ENCODE results near the gene EPPIN. TPM values are rescaled to one million over a fixed set of nuclear protein-coding genes. Genes with fewer than 3 reads are reported as not detected.

EPPIN gene
- total RNA-seq, 1 experiment from 2014 or later: 0.26 TPM

DNA sequence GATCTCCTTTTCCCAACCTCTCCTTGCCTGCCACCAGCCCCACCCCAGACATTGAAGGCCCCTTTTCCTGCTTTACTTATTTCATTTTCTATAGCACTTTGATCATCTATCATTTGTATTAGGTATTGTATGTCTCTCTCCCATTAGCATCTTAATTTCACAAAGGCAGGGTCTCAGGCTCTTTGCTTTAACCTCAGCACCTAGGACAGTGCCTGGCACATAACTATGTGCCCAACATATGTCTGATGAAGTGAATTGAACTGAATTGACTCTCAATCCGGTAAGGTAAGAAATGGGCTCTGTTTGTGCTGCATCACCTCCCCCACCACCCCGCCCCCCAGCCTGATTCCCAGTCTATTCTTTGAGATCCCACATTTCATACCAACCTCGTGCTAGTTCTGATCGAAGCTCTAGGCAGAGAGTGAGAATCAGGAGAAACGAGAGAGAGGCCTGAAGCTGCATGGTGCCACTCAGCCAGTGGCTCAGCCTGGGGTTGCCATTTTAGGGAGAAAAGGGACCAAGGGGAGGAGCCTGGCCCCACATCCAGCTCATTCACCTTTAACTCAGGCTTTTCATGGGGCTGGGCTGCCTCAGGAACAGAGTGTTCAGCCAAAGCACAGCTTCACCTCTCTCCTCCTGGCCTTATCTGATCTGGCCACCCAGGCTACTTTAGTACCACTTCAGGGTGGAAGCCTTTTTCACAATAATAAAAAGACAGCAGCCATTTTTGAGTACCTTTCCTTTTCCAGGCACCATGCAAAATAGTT is 31.9 kb downstream of the EPPIN start, which contains the start of gene SPINT3:
TSS of gene SPINT3 (minus strand) at position 476 of the 767 bp plus-strand sequence. CDS start at position 462, 14 bp downstream.
- POLR2A ChIA-PET: no interaction called here
- H3K4me3 Mint-ChIP-seq: no peak within 1 kb of the TSS
- CTCF ChIA-PET: interaction anchor here (0.6 to 1.0 kb wide), 5 partner anchors 23 to 256 kb away, joined by 3 to 6 read pairs (median 3); no protein-coding TSS in a partner anchor
- H3K4me1 Mint-ChIP-seq: no peaks in the 10 kb centered on the region
- no peak for TF ChIP-seq HMGA2 (CRISPR knock-in tag; IDR thresholded peaks at IDR 0.05)
- TF ChIP-seq MXD4 (CRISPR knock-in tag; IDR thresholded peaks at IDR 0.05; ENCODE audit: borderline replicate concordance): no peak
- no peak for TF ChIP-seq FOXK1 (CRISPR knock-in tag; IDR thresholded peaks at IDR 0.05)
- TF ChIP-seq NFATC4 (CRISPR knock-in tag; IDR thresholded peaks at IDR 0.05): no peak
- TF ChIP-seq ZNF121 (CRISPR knock-in tag; IDR thresholded peaks at IDR 0.05): no peak
- TF ChIP-seq ATF3 (CRISPR knock-in tag; conservative IDR thresholded peaks at IDR 0.05): no peak
- TF ChIP-seq ZNF425 (CRISPR knock-in tag; conservative IDR thresholded peaks at IDR 0.05): no peak
- no peak for TF ChIP-seq SOX15 (CRISPR knock-in tag; IDR thresholded peaks at IDR 0.05)
- TF ChIP-seq ZNF671 (CRISPR knock-in tag; IDR thresholded peaks at IDR 0.05): no peak
- H3K27ac Mint-ChIP-seq: no peak within 1 kb of the TSS
- DNase-seq (ENCODE audit: low spot score) (no peak), ATAC-seq (peak; percentile 48)
- H3K36me3 Mint-ChIP-seq: no peaks in the 10 kb centered on the region
- H3K27me3 Mint-ChIP-seq (ENCODE audit: low read depth): no peaks in the 10 kb centered on the region; the same call in 1 of the 2 replicates
- peaks cover 9% of the 10 kb centered on the region for H3K9me3 Mint-ChIP-seq

- CTCF ChIA-PET: interaction anchor here (0.9 kb wide), 1 partner anchor 261 kb away, joined by 3 read pairs; no protein-coding TSS in a partner anchor
- Mint-ChIP-seq H3K27ac (no peak overlapping the region), H3K36me3 (no peaks in the 10 kb centered on the region), H3K4me3 (no peak overlapping the region), H3K9me3 (peaks cover 3% of the 10 kb centered on the region), H3K4me1 (peaks cover 3% of the 10 kb centered on the region; the same call in 1 of the 2 replicates), H3K27me3 (ENCODE audit: low read depth) (no peaks in the 10 kb centered on the region; the same call in 1 of the 2 replicates)
- ATAC-seq: no peak
- TF ChIP-seq ZNF232 (CRISPR knock-in tag; IDR thresholded peaks at IDR 0.05): no peak
- TF ChIP-seq, protein P1, sequence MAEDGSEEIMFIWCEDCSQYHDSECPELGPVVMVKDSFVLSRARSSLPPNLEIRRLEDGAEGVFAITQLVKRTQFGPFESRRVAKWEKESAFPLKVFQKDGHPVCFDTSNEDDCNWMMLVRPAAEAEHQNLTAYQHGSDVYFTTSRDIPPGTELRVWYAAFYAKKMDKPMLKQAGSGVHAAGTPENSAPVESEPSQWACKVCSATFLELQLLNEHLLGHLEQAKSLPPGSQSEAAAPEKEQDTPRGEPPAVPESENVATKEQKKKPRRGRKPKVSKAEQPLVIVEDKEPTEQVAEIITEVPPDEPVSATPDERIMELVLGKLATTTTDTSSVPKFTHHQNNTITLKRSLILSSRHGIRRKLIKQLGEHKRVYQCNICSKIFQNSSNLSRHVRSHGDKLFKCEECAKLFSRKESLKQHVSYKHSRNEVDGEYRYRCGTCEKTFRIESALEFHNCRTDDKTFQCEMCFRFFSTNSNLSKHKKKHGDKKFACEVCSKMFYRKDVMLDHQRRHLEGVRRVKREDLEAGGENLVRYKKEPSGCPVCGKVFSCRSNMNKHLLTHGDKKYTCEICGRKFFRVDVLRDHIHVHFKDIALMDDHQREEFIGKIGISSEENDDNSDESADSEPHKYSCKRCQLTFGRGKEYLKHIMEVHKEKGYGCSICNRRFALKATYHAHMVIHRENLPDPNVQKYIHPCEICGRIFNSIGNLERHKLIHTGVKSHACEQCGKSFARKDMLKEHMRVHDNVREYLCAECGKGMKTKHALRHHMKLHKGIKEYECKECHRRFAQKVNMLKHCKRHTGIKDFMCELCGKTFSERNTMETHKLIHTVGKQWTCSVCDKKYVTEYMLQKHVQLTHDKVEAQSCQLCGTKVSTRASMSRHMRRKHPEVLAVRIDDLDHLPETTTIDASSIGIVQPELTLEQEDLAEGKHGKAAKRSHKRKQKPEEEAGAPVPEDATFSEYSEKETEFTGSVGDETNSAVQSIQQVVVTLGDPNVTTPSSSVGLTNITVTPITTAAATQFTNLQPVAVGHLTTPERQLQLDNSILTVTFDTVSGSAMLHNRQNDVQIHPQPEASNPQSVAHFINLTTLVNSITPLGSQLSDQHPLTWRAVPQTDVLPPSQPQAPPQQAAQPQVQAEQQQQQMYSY (CRISPR knock-in tag; IDR thresholded peaks at IDR 0.05): no peak
- DNase-seq (ENCODE audit: low spot score): no peak
- POLR2A ChIA-PET: no interaction called here
These were observed 36.8 kb downstream of the EPPIN start for GRCh38 chr20:45510242-45510862.

- Mint-ChIP-seq H3K27me3 (ENCODE audit: low read depth) (no peaks in the 10 kb centered on the region; the same call in 1 of the 2 replicates), H3K9me3 (peaks cover 3% of the 10 kb centered on the region), H3K4me1 (peaks cover 3% of the 10 kb centered on the region; the same call in 1 of the 2 replicates), H3K36me3 (no peaks in the 10 kb centered on the region), H3K4me3 (no peak overlapping the region), H3K27ac (no peak overlapping the region)
- TF ChIP-seq, protein P2, sequence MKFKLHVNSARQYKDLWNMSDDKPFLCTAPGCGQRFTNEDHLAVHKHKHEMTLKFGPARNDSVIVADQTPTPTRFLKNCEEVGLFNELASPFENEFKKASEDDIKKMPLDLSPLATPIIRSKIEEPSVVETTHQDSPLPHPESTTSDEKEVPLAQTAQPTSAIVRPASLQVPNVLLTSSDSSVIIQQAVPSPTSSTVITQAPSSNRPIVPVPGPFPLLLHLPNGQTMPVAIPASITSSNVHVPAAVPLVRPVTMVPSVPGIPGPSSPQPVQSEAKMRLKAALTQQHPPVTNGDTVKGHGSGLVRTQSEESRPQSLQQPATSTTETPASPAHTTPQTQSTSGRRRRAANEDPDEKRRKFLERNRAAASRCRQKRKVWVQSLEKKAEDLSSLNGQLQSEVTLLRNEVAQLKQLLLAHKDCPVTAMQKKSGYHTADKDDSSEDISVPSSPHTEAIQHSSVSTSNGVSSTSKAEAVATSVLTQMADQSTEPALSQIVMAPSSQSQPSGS (CRISPR knock-in tag; IDR thresholded peaks at IDR 0.05; ENCODE audit: borderline replicate concordance, low read depth): no peak
- TF ChIP-seq TP53 (CRISPR knock-in tag; IDR thresholded peaks at IDR 0.05) (no peak), PREB (CRISPR knock-in tag; IDR thresholded peaks at IDR 0.05; ENCODE audit: borderline replicate concordance) (no peak)
- CTCF ChIA-PET: no interaction called here
- no peak for DNase-seq (ENCODE audit: low spot score)
- POLR2A ChIA-PET: no interaction called here
- ATAC-seq: no peak
These were observed 38.1 kb downstream of the EPPIN start for GRCh38 chr20:45509091-45509490.
